Fibroblast of gingiva (primary cell): Measurements from ENCODE around the gene RNASE13.
A peak's percentile ranks its signal among the peaks of the same experiment; 100 is the strongest.

ENCODE experiments used
- DNase-seq: peaks from one replicate; pipeline ENCODE4 v3.0.0-alpha.2; 2011; ENCODE audit warnings: low read depth

RNASE13 gene

GRCh38 chr14:21034707-21035106 lies at the start of gene RNASE13:
Gene RNASE13, minus strand, starts transcription at chr14:21034807. Its CDS starts 519 bp downstream, at chr14:21034288.
- no peak for DNase-seq

GRCh38 chr14:21084396-21084795 lies 49.8 kb upstream of the RNASE13 start:
- DNase-seq = no peak

GRCh38 chr14:21083565-21084325 lies 49.1 kb upstream of the RNASE13 start:
- DNase-seq = no peak

- DNase-seq = no peak
Measured at GRCh38 chr14:21081521-21082142, 47.0 kb upstream of the RNASE13 start.

- no peak for DNase-seq
Measured at GRCh38 chr14:21078726-21079125, 44.1 kb upstream of the RNASE13 start.

- DNase-seq = no peak
Measured at GRCh38 chr14:21078287-21078686, 43.7 kb upstream of the RNASE13 start.

- DNase-seq = no peak
Measured at GRCh38 chr14:21077672-21078071, 43.1 kb upstream of the RNASE13 start.

- no peak for DNase-seq
Measured at GRCh38 chr14:21075719-21076437, 41.3 kb upstream of the RNASE13 start.

- DNase-seq = no peak
Measured at GRCh38 chr14:21074398-21075272, 40.0 kb upstream of the RNASE13 start.

- DNase-seq = no peak
Measured at GRCh38 chr14:21073921-21074320, 39.3 kb upstream of the RNASE13 start.

GRCh38 chr14:21072781-21073339 lies 38.3 kb upstream of the RNASE13 start:
- no peak for DNase-seq

GRCh38 chr14:21072031-21072473 lies 37.4 kb upstream of the RNASE13 start:
- peak; percentile 95 for DNase-seq

GRCh38 chr14:21071225-21072030 lies 36.8 kb upstream of the RNASE13 start:
- DNase-seq = peak; percentile 98

- peak; percentile 63 for DNase-seq
Measured at GRCh38 chr14:21070610-21071224, 36.1 kb upstream of the RNASE13 start.

- DNase-seq = peak; percentile 59
Measured at GRCh38 chr14:21070083-21070609, 35.5 kb upstream of the RNASE13 start, which contains the start of gene ARHGEF40. Gene ARHGEF40, plus strand, starts transcription at chr14:21070304. Its CDS starts 93 bp downstream, at chr14:21070397.

GRCh38 chr14:21069388-21070082 lies 34.9 kb upstream of the RNASE13 start:
- no peak for DNase-seq

- peak; percentile 37 for DNase-seq
Measured at GRCh38 chr14:21068521-21069387, 34.1 kb upstream of the RNASE13 start.

- no peak for DNase-seq
Measured at GRCh38 chr14:21066882-21067502, 32.4 kb upstream of the RNASE13 start.
